Measurements from ENCODE around the gene LRRK1.

LRRK1 gene

GRCh38 chr15:100972975-100973350 is 53.8 kb downstream of the LRRK1 start:
- no peak for DNase-seq (ENCODE audit: low read depth in 3 of 3)

DNA sequence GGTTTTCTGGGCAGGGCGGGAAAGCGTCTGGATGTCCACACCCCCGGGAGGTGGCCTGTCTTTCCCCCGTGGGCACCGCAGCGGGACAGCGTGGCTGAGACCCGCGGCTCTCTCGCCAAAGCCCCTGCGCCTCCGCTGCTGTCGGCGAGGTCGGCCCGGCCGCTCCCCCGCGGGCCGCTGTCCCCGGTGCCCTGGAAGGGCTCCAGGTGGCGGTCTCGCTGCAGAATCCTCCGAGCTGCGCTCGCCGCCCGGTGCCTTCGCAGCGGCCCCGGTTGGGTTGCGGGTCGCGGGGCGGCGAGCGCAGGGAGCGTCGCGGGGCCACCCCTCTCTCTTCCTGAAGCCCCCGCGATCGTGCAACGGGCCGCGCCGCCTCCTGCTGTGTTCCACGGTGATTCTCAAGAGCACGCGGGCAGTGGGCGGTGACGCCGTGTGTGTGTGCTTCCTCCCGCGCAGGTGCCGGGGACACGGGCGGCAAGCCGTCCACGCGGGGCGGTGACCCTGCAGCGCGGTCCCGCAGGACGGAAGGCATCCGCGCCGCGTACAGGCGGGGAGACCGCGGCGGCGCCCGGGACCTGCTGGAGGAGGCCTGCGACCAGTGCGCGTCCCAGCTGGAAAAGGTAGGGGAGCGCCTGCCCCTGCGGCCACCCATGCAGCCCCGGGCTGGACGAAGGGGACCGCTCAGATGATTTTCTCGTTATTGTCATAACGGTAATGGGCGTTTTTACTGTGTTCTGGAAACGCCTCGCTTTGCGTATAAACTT is 54.4 kb downstream of the LRRK1 start:
- DNase-seq (ENCODE audit: low read depth in 3 of 3) = no peak

- DNase-seq (ENCODE audit: low read depth in 3 of 3) = no peak
Measured at GRCh38 chr15:100975043-100975442, 55.9 kb downstream of the LRRK1 start.

DNA sequence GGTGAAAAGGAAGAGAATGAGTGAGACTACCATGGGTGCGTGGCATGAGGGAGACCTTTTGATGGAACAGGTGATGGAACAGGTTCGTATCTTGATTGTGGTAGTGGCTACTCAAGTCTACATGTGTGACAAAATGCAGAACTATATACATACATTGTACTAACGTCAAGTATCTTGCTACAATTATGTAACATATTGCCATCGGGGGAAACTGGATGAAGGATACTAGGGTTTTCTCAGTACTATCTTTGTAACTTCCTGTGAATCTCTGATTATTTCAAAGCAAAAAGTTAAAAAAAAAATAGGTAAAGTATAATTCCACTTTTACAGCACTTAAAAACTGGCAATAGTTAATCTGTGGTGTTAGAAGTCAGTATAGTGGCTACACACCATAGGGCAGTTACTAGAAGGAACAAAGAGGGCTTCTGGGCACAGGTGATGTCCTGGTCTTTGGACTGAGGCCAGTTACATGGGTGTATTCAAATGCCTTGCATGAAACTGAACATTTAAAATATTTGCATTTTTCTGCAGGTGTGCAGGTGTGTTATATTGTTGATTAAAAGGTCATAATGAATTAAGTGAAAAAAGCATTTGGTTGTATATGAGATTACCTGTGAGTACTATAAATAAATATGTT is 61.4 kb downstream of the LRRK1 start:
- no peak for DNase-seq (ENCODE audit: low read depth in 3 of 3)

- DNase-seq (ENCODE audit: low read depth in 3 of 3) = no peak
Measured at GRCh38 chr15:100981086-100981485, 61.9 kb downstream of the LRRK1 start.

DNA sequence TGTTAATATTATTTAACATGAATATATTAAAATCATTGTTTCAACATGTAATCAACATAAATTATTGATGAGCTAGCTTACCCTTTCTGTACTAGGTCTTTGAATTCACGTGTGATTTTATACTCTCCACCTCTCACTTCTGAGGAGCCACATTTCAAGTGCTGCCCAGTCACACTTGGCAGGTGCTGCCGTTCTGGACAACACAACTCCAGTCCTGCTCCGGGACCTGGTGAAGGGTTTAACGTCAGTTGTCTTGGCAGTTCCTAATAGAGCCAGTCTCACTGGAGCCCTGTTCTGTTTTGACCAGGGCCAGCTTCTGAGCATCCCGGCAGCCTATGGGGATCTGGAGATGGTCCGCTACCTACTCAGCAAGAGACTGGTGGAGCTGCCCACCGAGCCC is 64.1 kb downstream of the LRRK1 start:
- no peak for DNase-seq (ENCODE audit: low read depth in 3 of 3)

- DNase-seq (ENCODE audit: low read depth in 3 of 3) = no peak
Measured at GRCh38 chr15:100985401-100985800, 66.2 kb downstream of the LRRK1 start.

DNA sequence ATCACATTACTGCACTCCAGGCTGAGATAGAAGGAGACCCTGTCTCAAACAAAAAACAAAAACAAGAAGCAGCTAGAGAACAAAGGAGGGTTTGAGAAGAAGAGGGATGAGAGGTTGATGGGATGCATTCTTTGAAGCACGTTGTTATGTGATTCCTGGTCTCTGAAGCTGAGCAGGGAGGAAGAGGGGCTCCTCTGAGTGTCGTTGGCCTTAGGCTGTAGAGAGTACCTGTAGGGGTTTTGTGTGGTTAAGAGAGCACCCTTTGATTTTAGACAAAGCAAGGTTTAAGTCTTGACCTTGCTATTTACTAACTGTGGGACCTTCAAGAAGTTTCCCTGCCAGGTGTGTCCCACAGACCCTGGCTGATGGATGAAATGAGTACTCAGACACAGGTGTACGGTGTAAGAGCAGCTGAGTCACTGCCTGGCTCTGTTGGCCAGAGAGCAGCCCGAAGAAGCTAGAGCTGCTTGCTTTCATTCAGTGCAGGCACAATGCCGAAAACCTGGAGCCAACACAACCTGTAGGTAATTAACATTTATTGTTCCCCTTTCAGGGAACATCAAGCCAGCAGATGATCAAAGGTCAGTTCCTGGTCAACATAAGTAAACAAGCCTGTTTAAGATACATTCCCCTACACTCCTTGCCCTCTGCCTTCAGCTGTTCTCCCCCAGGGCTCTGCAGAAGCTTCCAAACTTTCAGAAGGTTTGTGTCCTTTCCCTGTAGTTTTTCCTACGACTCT is 67.2 kb downstream of the LRRK1 start:
- no peak for DNase-seq (ENCODE audit: low read depth in 3 of 3)

DNA sequence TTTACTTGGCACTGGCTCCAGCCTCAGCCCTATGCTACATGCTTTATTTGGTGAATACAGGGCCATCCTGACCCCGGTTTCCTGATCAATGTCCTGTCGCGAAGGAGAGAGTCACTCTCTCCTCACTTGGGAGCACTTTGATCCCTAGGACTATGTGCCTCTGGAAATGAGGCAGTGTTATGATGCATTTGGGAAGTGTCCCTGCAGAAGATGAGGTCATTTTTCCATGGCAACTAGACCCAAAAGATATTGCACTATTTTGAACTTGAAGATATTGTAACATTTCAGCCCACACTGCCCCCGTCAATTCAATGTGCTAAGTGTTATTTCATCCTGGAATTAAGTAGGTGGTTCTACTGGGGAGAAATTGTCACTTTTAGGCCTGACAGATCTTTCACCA is 68.0 kb downstream of the LRRK1 start:
- DNase-seq (ENCODE audit: low read depth in 3 of 3) = no peak

DNA sequence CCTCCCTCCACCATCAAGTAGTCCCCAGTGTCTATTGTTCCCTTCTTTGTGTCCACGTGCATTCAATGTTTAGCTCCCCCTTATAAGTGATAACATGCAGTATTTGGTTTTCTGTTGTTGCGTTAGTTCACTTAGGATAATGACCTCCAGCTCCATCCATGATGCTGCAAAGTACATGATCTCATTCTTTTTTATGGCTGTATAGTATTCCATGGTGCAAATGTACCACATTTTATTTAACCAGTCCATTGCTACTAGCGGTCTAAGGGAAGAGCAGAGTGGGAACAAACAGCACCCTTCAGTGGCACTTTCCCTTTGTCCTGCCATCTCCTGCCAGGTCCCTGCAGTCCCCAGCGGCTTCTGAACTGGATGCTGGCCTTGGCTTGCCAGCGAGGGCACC is 69.1 kb downstream of the LRRK1 start:
- DNase-seq (ENCODE audit: low read depth in 3 of 3) = no peak

DNA sequence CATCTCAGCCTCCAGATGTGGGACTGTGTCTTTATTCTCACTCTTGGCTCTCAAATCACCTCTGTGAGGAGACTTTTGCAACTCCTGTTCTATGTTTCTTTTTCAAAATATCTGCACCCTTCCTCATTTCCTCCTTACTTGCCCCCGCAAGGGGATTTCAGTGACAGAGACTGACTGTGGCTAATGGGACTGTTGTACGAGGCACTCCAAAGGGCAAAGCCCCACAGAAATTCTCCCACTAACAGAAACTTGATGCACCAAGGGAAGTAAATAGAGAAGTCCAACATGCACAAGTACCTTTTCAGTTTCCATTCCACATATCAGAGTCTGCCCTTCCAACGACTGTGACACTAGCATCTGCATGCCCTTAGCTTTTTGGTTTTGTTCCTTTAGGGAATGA is 69.7 kb downstream of the LRRK1 start:
- no peak for DNase-seq (ENCODE audit: low read depth in 3 of 3)

- no peak for DNase-seq (ENCODE audit: low read depth in 3 of 3)
Measured at GRCh38 chr15:100994597-100995446, 75.7 kb downstream of the LRRK1 start.

DNA sequence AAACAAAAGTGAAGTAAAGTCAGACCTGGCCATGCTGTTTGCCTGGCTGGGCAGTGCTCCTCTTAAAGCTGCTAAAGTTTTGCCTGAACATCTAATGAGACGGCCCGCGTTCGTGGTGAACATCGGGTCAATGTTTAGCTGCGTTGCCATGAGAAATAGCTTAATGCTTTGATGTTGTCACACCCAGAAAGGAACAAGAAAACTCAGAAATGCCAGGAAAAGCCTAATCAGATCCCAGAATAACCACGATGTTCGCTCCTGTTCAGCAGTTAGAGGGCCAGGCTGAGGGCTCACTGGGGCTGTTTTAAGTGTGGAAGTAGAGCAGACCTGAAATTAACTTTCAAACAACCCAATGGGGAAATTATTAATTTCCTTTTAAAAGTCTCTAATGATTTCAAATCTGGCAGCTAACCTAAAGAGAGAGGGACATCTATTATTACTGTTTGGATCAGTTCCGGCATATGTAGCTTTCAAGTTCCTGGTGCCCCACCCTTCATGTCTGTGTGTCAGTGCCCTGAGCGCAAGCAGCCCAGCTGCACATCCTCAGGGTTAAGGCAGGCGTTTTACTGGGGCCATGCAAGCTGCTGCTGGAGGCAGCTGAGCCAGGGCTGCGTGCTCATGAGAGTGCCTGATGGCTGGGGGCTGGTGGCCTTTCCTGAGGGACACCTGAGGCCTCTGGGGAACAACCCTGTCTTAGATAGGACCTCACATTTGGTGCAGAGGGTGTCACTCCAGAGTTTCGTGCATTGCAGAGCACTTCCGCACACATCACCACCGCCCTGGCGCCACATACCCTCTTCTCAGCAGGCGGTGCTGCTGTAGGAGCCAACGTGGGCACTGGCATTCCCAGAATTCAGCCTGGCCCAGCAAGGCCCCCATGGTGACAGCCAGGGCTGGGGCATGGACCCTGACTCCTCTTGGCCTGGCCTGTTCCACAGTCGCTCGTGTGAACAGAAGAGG is 76.6 kb downstream of the LRRK1 start:
- no peak for DNase-seq (ENCODE audit: low read depth in 3 of 3)

GRCh38 chr15:100997442-100997841 is 78.3 kb downstream of the LRRK1 start:
- DNase-seq (ENCODE audit: low read depth in 3 of 3) = no peak

DNA sequence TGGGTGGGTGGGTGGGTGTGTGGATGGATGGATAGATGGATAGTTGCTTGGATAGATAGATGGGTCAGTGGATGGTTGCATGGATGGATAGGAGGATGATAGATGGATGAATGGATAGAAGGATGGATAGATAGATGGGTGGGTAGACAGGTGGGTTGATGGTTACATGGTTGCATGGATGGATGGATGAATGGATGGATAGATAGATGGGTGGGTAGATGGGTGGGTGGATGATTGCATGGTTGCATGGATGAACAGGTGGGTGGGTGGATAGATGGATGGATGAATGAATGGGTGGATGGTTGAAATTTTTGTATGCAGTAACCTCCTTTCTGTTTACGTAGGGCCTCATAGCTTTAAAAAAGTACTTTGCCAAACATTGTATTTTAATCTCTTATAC is 79.5 kb downstream of the LRRK1 start:
- no peak for DNase-seq (ENCODE audit: low read depth in 3 of 3)

- DNase-seq (ENCODE audit: low read depth in 3 of 3) = no peak
Measured at GRCh38 chr15:100999369-100999768, 80.2 kb downstream of the LRRK1 start.

- no peak for DNase-seq (ENCODE audit: low read depth in 3 of 3)
Measured at GRCh38 chr15:101000271-101000681, 81.1 kb downstream of the LRRK1 start.

- no peak for DNase-seq (ENCODE audit: low read depth in 3 of 3)
Measured at GRCh38 chr15:101001056-101001455, 81.9 kb downstream of the LRRK1 start.

GRCh38 chr15:101001796-101002195 is 82.6 kb downstream of the LRRK1 start:
- DNase-seq (ENCODE audit: low read depth in 3 of 3) = no peak

DNA sequence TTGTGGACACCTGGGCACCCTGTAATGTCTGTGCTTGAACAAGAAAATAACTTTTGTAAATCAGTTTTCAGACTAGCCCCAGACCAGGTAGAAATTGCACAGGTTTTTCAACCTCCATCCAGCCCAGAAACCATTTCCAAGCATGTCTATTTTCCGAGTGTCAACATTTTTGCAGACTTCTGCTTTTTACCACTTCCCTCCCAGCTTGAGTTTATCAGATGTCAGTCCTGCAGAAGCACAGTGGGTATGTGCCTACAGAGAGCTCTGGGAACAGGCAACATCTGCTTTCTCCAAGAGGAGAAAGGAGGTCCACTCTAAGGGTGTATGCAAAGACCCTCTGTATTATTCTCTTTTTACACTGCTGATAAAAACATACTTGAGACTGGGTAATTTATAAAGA is 83.9 kb downstream of the LRRK1 start:
- DNase-seq (ENCODE audit: low read depth in 3 of 3) = no peak

DNA sequence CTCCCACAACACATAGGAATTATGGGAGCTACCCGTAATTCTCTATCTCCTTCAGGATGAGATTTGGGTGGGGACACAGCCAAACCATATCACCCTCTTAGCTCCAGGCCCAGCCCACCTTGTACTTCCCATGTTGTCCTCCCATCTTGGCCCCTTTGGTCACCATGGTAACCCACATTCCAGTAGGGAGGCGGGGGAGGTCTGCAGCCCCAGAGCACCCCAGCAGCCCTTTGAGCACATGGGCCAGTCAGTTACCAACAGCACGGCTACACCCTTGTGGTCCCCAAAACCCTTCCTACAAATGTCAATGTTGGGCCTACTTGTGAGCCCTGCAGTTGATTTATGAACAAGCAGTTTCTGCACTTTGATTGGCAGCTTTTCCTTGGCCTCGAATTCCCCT is 84.5 kb downstream of the LRRK1 start:
- no peak for DNase-seq (ENCODE audit: low read depth in 3 of 3)
